ENCODE measurements around the gene GPRC5D.

The GPRC5D gene

DNA sequence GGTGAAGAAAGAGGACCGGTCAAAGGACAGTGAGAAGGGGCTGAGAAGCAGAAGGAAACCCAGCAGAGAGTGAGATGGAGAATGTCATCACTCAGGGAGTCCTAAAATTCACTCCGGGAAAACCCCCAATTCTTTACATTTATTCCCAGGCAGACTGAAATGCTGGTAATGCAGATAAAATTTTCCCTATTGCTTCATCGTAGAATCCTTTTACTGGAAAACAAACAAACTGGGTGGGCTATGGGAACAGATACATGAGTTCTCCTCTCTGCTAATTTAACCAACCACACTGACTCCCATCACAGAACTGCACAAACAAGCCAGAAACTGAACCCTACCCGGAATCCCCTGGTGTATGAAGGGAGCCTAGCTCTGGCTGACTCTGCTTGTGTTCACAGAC, 27.2 kb upstream of the GPRC5D start:
- DNase-seq, result no peak

DNA sequence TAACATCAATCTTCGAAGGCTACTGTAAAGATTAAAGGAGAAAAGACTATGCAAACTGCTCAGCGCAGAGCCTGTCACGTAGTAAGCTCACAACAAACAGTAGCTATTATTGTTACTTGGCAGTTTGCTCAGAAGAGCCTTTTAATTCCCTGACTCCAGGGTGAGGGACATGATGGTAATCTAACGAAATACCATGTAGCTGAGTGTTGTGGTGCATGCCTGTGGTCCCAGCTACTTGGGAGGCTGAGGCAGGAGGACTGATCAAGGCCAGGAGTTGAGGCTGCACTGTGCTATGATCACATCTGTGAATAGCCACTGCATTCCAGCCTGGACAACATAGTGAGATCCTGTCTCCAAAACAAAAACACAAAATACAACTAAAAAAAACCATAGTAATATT, 25.3 kb upstream of the GPRC5D start:
- no peak for DNase-seq

DNA sequence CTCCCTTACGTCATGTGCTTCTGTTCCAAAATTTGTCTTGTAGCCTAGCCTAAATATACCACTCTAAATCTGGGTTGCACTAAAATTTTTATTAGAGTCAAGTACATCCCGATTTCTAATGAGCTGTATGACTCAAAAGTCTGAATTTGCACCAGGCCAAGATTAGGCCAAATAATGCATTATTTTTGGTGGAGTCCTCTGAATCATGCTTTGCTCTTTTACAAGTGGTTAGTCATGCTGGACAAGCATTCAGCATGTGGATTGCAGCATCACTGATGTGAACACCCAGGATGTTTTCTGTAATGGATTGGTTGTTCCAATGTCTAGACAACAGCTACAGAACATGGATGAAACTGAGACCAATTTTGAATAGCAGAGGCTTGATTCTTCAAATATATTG, 24.4 kb upstream of the GPRC5D start:
- DNase-seq, result no peak

DNA sequence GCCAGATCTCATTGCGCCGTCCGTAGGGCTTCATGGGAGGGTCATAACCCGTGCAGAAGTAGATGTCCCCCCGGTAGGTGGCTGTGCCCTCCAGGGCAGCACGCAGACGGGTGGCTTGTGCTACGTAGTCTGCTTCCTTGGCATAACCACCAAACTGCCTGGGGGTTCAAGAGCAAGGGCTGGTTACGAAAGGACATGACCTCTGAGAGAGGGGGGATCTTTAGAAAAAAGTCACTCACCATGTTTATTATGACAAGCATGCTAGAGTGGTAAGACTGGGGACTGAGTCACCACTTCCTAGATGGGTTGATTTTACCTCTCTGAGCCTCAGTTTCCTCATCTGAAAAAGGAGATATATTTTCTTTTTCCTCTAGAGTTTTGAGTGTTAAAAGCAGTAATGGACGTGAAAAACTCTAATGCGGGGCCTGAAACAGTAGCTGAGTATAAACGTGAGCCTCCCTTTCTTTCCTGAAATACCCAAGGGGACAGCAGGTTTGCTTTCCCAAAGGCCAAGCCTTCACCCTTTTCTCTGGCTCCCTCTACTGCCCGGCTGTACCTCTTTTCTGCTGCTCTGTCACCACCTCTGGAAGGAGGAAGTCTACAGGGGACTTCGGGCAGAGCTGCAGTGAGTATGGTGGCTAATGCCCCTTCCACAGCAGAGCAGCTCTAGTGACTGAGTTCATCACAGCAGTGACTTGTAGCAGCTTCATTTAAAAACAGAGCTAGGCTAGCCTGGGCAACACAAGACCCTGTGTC, 23.5 kb upstream of the GPRC5D start:
- DNase-seq, result no peak

DNA sequence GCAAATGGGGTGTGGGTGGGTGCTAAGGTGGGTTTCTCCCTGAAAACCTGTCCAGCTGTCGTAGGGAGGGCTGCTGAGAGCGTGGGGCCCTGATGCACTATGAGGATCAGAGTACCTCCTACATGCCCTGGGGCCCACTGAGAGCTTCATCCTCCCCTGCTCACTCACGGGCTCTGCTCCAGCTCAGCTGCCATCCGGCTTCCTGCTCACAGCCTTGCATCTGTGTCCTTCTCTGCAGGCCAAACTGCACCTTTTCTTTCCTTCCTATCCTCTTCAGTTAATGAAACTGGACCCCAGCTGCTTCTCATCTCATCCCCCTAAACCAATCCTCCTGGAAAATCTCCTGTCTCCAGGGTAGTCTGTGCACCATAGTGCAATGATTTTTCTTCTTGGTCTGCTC, 22.2 kb upstream of the GPRC5D start:
- DNase-seq, result no peak

DNA sequence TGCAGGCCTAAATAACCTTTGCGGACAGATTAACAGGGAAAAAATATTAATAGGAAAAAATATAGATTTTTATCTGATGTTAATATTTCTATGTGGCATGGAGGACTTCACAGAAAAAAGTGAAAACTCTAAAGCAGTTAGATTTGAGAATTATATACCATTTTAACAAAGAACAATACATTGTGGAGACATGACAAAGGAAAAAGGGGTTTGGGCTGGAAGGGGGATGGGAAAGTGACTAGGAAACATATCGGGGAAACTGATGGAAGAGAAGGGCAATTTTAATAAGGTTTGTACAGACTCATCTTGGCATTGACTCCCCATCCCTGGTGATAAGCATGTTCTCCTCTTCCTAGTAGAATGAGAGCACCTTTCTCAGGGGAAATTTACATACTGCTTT, 21.0 kb upstream of the GPRC5D start:
- DNase-seq, result no peak

DNA sequence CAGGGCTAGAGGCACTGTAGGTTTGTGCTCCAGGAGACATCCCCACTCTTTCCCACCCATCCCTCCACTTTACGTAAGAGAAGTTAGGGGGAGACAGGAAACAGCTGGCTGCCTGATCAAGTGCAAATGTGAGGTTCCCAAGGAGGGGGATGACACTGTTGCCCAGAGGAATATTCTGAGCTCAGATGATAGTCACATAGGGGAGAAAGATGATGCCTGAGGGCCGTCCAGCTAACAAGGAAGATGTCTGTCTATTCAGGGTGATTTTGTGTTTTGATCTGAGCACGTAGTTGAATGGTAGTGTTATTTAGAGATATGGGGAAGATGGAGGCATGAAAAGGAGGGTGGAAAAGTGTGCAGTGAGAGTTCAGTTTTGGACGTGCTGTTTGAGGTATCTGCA, 13.9 kb upstream of the GPRC5D start:
- no peak for DNase-seq

DNA sequence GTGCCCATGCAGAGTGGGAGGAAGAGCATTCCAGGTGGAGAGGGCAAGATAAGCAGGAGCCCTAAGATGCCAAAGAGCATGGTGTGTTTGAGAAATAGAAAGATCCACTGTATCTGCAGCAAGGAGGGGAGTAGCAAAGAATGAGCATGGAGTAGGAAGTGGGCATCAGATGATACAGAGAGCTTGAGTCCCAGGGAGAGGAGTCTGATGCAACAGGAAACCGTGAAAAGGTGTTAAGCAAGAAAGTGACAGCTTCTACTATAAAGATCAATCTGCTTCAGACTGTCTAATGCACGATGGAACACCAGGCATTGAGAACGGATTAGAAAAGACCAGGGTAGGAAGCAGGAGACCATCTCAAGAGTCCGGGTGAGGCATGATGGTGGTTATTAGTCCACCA, 12.3 kb upstream of the GPRC5D start:
- DNase-seq, result no peak

DNA sequence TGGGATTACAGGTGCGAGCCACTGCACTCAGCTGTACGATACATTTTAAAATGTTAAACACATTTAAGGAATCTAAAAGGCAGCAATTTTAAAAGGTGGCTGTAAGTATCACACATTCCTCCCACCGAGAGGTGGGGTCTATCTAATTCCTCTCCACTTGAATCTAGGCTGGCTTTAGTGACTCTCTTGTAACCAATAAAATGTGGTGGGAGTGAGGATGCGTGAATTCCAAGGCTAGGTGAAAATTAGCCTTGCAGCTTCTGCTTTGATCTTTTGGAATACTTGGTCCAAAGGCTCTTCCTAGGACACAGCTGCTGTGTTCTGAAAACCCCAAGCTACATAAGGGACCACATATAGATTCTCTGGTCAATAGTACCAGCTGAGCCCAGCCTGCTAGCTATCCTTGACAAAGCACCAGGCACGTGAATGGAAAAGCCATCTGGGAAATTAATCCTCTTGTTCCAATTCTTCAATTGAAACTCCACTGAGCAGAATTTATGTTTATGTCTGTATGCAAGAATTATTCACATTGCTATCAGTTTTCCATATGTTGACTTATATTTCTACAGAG, 8.8 kb upstream of the GPRC5D start:
- no peak for DNase-seq

DNA sequence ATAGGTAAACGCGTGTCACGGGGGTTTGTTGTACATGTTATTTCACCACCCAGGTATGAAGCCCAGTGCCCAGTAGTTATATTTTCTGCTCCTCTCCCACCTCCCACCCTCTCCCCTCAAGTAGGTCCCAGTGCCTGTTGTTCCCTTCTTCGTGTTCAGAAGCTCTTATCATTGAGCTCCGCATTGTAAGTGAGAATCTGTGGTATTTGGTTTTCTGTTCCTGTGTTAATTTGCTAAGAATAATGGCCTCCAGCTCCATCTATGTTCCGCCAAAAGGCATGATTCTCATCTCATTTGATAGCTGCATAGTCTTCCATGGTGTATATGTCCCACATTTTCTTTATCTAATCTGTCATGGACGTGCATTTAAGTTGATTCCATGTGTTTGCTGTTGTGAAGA, 6.9 kb upstream of the GPRC5D start:
- no peak for DNase-seq

DNA sequence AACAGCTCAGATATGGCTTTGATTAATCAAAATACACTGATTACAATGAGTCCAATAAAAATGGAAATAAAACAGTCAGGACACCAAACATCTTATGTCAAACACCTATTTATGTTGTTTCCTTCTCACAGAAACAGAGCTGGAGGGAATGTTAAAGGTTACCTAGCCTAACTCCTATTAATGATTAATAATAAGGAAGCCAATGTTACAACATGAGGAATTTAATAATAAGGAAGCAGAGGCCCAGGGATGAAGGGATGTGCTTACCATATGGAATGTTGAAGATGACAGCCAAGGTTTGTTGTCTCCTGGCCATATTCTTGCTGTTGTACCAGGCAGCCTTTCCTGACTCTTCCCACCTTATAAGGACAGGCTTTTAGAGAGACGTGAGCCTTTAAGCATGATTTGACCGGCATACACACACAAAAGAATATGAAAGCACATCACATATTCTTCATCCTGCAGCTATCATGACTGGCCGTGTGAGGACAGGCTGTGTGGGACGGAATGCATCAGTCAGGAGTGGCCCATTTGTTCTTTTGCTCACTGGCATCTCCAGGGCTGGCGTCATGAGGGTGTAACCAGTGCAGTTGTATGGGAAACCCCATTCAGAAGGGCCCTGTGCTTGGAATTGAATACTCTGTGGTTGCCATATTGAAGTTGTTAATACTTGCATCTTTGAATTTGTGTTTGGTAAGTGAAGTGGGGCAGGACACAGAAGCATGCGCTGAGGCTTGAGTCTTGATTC, 3.1 kb upstream of the GPRC5D start:
- no peak for DNase-seq

DNA sequence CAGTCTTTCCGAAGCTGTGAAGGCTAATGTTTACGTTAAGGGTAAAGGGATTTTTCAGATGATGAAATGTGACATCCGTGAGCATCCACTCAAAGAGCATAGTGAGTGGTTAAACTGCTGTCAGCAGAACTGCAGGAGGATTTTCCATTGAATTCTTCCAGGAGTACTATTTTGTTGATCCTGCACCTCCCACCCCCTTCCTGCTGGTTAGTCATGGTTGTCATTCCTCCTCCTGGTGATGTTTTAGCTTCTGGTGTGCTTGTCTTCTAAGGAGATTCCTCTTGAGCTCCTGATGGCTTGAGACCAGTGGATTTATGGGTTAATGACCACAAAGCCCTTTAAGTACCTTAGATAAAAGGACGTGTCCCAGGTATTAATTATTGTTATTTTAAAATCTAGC, 2.4 kb upstream of the GPRC5D start:
- DNase-seq, result no peak

DNA sequence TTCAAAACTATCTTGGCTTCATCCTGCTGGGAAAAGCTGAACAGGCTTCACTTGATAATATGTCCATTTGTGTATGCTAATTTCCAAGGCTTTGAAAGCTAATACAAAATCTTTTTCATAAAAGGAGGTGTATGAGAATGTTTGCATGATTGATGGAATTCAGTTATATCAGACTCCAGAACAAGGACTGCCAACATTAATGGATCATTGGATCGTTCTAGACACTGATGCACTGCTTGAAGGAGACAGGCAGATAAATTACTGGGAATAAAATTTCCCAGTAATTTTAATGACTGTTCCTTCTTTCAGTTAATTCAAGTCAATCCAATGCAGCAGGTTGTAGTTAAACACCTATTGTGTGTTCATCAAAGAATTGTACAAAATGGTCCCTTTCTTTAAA, 466 bp downstream of the GPRC5D start:
- no peak for DNase-seq

DNA sequence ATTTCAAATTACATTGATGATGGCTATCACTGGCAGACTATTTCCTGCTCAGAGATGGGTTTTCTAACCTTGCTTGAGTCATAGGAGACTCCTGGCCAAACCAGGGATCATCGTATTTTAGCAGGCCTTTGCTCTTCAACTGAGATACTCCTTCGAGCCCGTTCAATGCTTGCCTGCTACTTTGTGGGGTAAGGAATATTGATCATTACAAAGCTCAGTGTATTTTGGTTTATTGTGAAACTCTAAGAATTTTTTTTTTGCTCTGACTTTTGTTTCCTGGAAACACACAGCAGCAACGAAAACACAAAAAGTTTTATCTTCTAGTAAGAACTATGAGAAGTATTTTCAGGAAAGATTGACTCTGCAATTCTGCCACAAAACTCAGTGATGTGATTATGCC, 4.1 kb downstream of the GPRC5D start:
- no peak for DNase-seq

DNA sequence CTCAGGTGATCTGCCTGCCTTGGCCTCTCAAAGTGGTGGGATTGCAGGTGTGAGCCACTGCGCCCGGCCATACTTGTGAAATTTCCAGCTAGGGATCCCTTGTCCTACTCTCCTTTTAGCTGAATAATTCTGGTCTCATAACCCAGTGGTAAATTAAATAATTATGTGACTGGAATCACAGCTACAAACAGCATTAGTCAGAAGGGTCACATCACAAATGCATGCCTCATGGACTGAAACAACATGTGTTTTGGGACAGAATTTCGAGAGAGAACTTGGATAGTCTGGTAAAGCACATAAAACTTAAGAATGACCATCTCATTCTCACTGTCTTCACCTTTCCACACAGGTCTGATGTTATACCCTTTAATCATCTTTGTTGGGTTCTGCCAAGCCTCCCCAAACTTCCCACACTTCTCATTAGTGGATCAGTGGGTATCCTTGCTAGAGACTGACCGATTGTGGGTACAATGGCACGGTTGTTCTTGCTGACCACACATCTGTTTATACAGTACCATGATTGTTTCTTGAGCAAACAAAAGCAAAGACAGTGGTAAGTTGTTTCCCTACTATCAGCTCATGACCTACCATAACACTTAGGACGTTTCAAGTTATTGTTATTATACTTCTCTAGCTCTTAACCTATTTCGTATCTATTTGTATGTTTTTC, 5.1 kb downstream of the GPRC5D start:
- DNase-seq, result no peak

DNA sequence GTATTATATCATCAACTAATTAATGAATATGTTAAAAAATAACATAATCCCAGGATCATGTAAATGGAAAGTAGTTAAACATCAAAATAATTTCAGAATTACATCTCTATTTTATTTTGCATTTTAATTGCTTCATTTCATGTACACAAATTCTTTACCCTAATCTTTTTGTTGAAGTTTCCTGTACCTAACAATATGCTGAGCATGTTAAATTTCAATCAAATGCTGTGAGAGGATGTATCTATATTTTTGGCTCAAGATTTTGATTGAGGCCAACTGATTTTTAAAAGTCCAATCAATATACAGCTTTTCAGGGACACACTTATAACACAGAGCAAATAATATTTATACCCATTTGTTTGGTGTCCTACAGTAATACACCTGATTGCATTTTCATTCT, 6.4 kb downstream of the GPRC5D start:
- no peak for DNase-seq

DNA sequence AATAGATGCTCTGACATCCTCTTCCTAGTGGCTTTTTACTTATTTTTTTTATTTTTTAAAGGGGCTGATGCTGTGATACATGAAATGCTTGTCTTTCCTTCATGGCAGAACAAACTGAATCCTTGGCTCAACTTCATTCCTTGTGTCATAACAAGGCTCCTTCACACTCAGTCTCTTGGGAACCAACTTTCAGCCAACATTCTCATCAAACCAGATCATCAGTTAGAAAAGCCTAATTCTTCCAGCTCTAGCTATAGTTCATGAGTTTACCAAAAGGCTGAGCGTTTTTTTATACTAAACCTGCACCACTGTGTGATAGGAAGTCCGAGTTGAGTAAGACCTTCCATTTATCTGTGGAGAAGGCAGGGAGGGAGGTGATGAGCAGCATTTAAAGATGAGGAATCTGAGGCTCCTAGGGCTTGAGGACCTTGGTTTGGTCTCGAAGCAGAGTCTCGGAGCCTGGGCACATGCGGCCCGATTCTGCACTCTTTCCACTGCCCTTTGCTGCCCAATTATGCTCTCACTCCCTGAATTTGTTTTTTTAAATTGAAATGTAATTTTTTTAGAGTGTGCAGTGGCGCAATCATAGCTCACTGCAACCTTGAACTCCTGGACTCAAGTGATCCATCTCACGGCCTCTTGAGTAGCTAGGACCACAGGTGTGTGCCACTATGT, 8.2 kb downstream of the GPRC5D start:
- DNase-seq, result no peak

DNA sequence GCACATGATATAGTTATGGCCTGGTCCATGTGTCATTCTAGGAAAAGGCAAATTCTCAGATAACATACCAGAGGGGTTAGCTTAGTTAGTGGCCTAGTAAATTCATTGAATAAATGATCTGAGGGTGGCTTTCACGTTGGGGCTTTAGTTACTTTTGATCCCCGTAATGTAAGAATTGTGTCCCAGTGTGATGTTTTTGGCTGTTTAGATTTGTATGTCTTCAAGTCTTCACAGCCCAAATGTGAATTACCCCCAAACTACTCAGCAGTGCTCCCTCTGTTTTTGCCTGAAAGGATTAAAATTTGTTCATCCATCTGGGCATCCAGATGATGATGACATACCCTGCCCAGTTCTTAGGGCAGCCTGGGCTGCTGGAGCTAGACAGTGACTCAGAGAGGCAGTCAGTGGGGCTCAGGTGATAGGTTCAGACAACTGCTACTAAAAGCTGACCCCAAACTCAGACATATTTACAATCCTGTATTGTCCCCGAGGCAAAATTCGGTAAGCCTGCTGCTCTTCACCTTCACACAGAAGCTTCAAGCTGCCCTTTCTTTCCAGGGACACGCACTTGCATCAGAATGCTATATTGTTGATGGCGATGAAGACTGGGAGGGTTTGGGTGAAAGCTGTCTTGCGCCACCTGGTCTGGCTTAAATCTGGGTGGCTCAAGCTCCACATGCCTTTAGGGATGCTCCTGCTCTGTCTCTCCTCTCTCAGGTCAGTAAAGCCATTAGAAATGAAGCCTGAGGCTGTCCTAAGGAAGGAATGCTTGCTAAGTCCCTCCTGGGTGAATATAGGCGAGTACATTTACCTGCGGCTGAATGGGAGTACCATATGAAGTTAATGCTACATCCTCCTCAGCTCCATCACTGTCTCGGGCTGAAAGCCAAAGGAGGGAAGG, 10.3 kb downstream of the GPRC5D start:
- no peak for DNase-seq

DNA sequence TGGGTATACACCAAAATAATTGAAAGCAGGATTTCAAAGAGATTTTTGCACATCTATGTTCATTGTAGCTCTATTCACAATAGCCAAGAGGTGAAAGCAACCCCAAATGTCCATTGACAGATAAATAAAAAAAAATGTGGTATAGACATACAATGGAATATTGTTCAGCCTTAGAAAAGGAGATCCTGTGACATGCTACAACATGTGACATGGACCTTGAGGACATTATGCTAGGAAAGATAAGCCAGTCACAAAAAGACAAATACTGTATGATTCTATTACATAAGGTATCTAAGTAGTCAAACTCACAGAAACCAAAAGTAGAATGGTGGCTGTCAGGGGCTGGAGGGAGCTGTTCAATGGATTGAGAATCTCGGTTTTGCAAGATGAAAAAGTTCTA, 12.1 kb downstream of the GPRC5D start:
- no peak for DNase-seq

DNA sequence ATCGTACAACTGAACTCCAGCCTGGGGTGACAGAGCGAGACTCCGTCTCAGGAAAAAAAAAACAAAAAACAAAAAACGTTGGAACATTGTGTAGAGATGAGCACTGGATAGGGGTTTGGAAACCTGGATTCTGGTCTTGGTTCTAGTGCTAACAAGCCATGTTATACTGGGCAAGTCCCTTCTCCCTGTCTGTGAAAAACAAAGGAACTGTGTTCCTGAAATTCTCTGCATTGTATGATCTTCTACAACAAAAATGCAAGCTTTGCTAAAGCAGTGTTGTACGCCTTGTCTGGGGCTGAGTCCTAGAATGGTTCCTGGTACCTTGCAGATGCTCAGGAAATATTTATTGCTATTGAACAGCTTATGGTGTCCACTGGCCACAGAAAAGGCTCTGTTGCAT, 13.4 kb downstream of the GPRC5D start:
- no peak for DNase-seq

DNA sequence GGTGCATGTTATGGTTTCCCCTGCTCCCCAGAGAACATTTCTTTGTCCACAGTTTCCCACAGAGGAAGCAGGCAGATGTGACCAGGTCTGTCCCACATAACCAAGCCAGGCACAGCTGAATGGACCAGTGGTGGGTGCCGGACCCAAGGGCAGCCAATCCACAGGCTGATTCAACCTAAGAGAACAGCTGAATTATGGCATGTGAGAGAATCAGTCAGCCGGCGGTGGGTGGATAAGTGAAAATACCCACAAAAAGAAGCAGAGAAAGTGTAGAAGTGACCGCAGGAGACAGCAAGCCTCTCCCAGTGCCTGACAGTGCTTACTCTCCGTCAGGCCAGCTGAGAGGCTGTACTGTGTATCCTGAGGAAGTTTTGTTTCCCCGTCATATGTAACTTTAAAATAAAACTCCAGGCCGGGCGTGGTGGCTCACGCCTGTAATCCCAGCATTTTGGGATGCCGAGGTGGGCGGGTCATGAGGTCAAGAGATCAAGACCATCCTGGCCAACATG, 14.9 kb downstream of the GPRC5D start:
- no peak for DNase-seq

DNA sequence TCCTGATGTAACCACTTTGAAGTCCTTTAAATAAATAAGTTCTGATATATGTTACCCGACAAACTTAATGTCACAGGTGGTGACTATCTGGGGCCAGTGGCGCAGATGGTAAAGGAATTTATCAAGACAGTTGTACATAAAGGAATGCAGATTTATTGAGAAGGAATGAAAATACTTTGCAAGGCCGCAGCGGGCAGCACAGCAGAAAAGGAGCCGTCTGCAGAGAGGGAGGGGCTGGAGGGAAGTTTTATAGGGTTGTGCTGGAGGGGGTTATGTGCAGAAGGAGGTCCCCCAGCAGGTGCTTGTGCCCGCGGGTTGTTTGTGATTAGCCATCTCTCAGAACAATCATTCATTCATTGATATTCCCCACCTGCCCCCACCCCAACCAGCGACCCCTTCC, 17.4 kb downstream of the GPRC5D start:
- DNase-seq, result no peak
